HG03060 (cell line): ENCODE data around the gene CPLANE2.
"Not testable (repeated sequence)": the region's sequence is repeated elsewhere in the genome, so short reads cannot be mapped to it uniquely, and the experiment has no call there.

Experiments used
- ATAC-seq: cut with Tn5 transposase; IDR thresholded peaks from one replicate; pipeline ENCODE4 v1.9.1; 2021; ENCODE audit warnings: low read depth, moderate number of reproducible peaks; ENCODE audit not compliant: unreplicated experiment

The CPLANE2 gene

DNA sequence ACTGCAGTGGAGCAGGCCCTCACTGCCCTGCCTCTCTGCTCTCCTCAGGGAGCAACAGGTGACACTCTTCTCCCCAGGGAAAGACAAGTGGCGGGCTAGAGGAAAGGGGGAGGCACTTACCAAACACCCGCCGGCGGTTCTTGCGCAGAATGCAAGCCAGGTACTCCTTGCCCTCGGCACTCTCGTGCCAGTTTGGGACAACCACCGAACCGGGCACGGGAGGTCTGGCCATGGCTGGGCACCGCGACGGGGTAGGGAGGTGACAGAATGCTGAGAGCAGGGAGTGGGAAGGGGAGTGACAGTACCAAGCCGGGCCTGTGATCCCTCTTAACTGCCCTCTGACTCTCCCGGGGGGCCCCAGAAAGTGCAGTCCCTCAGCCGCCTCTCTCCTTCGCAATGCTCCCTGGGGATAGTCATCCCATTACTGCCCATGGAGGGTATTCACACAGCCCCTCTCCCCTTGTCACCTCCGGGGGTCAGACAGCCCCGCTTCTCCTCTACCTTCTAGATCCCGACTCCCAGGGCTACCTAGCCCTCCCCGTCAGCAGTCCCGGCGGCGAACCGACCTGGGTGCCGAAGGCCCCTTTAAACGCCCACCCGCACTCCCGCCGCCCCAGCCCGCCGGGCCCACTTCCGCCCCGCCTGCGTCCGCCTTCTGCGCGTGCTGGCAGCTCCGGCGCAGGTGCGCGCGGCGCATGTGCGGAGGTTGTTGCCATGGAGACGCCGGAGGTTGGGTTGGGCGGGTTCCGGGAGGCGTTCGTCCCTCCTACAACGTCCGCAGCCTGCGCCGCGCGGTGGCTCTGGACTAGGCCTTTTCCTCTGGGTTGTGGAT, at the start of gene CPLANE2:
Gene CPLANE2, minus strand, starts transcription at position 673 of the 832 bp plus-strand sequence. Its CDS starts 441 bp downstream, at position 232.
- ATAC-seq: peak; percentile 57

- no peak for ATAC-seq
Measured at GRCh38 chr1:16286122-16286521, 49.1 kb upstream of the CPLANE2 start.

DNA sequence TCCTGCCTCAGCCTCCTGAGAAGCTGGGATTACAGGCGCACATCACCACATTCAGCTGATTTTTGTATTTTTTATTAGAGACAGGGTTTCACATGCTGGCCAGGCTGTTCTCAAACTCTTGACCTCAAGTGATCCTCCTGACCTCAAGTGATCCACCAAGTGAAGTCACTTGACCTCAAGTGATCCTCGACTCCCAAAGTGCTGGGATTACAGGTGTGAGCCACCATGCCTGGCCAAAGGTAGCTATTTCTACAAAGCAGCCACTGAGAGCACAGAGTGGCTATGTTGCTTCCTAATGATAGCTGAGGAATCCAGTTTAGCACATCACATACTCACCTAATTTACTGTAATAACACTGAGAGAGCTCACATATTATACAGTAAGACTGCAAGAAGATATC, 44.8 kb upstream of the CPLANE2 start:
- ATAC-seq: no peak

DNA sequence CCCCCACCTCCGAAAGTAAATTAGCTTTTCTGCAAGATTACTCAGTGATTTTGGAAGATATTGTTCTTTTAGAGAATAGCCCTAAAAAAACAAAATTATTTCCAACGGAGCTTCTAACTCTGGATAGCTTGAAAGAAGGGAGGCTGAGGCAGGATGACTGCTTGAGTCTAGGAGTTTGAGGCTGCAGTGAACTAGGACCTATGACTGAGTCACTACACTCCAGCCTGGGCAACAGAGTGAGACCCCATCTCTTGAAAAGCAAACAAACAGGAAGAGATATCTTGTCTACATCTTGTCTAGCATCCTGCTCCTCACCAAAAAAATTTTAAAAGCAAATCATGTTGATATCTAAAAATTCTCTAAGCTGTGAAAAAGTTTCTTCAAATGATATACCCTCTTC, 42.2 kb upstream of the CPLANE2 start:
- no peak for ATAC-seq

DNA sequence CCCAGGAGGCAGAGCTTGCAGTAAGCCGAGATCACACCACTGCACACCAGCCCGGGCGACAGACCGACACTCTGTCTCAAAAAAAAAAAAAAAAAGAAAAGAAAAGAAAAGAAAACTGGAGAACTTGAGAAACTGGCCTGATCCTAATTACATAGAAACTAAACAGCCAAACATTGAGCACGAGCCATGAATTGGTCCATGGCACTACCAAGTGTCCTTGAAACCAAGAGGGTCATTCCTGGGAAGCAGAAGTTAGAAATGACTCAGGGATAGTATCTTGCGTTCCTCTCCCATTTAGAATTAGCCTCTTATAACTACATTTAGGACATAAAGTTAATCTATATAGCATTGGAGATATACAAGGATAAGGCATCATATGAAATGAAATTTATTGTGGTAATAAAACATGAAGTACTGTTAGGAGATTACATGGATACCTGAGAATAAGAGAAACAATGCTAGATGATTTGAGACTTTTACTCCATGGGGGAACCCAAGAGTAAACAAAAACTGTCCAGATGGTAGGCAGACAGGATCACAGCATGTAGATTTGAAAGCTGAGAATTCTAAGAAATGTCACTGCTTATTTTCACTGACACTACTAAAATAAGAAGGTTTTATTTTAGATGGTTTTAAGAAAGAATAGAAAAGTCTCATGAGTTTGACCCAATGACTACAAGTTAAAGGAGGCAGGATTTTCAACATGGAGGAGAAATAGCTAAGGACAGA, 39.5 kb upstream of the CPLANE2 start:
- no peak for ATAC-seq

DNA sequence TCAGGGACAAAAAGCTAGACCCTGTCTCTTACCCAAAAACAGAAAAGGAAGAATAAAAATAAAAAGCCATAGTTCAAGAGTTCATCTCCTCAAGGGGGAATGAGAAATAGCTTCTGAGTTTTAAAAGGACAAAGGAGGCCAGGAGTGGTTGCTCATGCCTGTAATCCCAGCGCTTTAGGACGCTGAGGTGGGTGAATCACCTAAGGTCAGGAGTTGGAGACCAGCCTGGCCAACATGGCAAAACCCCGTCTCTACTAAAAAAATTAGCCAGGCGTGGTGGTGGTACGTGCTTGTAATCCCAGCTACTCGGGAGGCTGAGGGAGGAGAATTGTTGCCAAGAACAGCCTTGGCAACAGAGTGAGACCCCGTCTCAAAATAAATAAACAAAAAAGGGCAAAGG, 38.6 kb upstream of the CPLANE2 start:
- no peak for ATAC-seq

DNA sequence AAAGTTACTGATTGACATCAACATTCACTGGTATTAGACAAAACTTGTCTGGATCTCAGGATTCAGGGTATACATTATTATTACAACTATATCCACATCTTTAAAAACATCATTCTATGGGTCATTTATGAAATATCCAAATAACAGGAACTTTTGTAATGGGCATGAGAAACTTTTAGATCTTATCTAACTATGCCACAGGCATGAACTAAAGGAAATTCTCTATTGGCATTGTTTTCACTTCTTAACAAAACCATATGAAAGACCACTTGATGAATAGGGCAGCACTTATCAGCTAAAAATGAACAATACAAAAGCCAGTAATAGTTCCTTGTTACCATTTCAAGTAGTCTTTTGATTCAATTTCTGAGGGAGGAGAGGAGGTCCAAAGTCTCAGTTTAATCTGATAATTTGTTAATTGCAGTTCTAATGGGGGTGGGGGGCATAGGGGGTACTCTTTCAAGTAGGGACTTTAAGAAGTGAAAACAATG, 30.8 kb upstream of the CPLANE2 start:
- no peak for ATAC-seq

- no peak for ATAC-seq
Measured at GRCh38 chr1:16266411-16267118, 29.6 kb upstream of the CPLANE2 start.

DNA sequence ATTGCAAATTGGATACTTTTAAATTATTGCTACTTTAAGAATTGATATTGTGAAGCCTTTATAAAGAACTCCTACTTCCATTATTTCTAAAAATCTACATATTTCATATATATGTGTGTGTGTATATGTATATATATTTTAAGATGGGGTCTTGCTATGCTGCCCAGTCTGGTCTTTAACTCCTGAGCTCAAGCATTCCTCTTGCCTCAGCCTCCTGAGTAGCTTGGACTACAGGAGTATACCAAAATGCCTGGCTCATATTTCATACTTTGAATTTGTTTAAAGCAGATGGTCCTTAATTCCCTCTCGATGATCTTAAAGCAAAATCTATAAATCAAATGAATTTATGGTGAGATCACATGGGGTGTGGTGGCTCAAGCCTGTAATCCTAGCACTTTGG, 25.1 kb upstream of the CPLANE2 start:
- ATAC-seq: no peak

- no peak for ATAC-seq
Measured at GRCh38 chr1:16260814-16261213, 23.8 kb upstream of the CPLANE2 start.

DNA sequence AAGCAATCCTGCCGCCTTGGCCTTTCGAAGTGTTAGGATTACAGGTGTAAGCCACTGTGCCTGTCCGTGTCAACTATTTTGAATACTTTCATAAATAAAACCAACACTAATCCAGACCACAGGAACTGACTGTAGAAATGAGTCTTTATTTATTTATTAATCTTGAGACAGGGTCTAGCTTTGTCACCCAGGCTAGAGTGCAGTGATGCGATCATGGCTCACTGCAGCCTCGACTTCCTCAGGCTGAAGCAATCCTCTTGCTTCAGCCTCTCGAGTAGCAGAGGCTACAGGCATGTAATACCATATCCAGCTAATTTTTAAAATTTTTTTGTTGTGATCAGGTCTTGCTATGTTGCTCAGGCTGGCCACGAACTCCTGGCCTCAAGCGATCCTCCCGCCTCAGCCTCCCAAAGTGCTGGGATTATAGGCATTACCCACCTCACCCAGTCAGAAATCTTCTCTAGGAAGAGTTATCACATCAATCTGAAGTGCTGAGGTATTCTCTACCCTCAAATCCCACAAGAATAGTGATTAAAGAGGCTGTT, 21.7 kb upstream of the CPLANE2 start:
- ATAC-seq: no peak

DNA sequence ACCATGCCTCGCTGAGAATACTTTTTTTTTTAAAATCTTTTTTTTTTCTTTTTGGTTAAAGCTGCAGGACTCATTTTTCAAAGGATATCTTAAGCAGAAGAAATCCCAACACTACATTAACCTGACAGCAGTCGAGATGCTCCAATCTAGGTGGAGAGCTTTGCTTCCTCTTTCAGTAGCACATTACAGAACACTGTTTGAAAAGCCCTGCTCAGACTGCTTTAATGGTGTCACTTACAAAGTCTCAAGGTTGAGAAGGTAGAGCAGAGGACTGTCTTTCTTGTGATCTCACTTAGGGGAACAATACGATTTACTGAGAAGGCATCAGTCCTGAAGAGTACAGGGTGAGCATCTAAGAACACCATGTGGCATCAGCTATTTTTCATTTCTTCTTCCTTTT, 21.0 kb upstream of the CPLANE2 start:
- ATAC-seq: no peak

GRCh38 chr1:16257556-16257955, 20.6 kb upstream of the CPLANE2 start:
- ATAC-seq: not testable (repeated sequence)

DNA sequence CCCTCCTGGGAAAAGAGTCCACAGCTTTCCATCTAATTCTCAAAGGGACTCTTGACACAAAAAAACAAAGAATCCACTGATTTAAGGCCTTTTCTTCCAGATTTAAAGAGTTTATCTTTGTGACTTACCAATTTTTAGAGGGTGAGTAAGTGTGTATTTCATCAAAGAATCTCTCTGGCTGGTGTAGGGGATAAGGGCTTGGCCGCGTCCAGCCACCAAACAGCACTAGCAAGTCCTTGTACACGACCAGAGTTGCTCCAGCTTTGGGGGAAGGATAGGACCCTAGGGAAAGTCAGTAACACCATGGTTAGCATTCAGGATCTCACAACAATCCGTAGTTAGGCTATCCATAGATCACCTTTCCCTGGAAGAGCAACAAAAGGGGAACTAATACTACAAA, 19.5 kb upstream of the CPLANE2 start:
- ATAC-seq: no peak

DNA sequence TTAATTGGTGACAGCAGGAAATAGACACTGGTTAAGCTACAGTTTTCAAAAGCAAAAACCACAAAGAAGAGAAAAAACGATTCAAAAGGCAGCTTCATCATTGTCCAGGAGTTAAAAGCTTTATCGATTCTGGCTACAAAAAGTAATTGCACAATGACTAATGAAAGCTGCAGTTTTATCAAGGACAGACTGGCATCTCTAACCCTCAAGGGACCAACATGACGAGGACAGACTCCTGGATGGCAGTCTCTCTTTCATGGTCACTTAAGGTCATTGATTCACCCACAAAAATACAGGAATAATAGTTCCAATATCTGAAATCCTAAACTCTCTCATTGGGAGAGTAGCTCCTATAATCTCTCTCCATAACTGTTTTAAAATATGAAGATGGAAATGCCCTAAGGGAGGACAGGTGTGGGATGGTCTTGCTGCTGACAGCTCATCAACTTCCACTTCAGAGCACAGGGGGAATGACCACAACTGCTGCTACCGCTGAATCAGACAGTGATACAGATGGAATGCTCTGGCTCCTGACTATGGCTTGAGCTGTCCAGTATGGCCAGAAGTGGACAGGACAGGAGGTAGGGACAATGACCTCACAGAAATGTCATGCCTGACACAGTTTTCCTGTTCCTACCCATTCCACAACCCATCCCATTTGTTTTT, 17.4 kb upstream of the CPLANE2 start:
- ATAC-seq: no peak

DNA sequence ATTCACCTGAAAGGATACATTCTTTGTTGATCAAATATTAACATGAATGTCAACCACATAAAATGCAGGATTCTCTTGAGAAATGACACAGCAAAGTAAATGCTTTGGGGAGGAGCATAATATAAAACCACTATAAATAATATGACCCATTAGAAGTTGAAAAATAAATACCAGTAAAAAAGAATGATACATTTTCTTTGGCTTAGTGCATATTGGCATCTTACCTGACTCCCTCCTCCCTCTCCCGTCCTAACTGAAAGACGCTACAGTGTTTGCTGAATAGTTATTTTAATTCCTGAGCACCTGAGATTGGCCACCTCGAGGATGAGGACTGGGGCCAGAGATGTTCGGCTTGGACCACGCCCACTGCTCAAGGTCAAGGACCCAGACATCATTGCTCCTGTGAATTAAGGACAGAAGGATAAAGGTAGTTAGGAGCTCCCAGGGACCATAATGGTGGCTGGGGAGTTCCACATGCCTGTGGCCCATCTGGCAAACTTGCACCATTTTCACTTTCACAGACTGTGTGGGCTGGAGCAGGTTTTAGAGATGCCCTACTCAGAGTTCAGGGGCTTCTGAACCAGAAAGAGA, 16.4 kb upstream of the CPLANE2 start:
- ATAC-seq: no peak

DNA sequence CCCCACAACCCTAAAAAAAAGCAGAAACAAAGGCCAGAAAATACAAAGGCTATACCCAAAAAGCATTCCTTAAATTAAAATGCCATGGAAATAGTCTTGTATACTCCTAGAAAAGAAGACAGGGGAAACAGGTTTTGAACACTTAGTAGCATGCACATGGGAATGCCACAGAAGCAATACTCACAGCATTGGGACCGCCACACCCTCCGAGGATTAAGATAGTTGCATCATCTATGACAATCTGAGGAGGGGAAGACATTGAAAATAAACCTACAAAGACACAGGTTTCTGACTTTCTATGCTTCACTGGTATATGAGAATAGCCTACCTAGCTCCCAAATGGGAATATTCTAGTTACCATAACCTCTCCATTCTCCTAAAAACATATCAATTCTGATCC, 15.9 kb upstream of the CPLANE2 start:
- ATAC-seq: no peak

DNA sequence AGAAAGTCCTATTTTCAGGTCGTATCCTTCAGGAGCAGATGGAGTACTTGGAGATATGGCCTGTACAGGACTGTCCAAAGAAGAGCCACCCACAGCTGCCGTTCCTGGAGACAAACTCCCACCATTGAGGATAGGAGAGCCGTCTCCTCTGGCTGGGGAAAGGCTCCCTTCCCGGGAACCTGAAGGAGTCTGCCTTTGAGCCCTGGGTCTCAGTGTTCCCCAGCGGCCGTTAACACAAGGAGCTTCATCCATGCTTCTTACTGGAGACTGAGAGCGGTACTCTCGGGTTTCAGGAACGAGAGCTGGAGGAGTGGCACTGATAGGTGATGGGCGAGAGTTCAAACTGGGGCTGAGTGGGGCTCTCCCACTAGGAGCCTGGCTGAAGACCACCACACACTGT, 14.4 kb upstream of the CPLANE2 start:
- ATAC-seq: no peak

- no peak for ATAC-seq
Measured at GRCh38 chr1:16250524-16251251, 13.7 kb upstream of the CPLANE2 start.
